ENCODE results near the gene CRAT.
"Not testable (repeated sequence)": the region's sequence is repeated elsewhere in the genome, so short reads cannot be mapped to it uniquely, and the experiment has no call there.

CRAT gene

DNA sequence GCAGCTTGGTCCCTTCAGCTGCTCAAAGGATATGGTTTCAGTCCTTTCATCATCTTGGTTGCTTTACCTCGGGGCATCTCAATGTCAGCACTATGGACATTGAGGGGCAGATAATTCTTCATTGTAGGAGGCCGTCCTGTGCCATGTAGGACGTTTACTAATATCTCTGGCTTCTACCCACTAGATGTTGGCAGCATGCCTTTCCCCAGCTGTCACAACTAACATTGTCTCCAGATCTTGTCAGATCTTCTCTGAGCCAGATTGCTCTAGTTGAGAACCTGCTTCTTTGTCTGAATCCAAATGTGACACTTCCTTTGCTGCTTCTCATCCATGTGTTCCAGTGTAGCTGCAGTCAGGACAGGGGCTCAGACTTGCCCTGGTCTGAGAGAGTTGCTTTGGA lies 10.9 kb upstream of the CRAT start:
- no peak for DNase-seq (ENCODE audit: low read depth)
- no peak overlapping the region for H3K4me3 ChIP-seq (ENCODE audit: low read length)
- TF ChIP-seq, protein P1, sequence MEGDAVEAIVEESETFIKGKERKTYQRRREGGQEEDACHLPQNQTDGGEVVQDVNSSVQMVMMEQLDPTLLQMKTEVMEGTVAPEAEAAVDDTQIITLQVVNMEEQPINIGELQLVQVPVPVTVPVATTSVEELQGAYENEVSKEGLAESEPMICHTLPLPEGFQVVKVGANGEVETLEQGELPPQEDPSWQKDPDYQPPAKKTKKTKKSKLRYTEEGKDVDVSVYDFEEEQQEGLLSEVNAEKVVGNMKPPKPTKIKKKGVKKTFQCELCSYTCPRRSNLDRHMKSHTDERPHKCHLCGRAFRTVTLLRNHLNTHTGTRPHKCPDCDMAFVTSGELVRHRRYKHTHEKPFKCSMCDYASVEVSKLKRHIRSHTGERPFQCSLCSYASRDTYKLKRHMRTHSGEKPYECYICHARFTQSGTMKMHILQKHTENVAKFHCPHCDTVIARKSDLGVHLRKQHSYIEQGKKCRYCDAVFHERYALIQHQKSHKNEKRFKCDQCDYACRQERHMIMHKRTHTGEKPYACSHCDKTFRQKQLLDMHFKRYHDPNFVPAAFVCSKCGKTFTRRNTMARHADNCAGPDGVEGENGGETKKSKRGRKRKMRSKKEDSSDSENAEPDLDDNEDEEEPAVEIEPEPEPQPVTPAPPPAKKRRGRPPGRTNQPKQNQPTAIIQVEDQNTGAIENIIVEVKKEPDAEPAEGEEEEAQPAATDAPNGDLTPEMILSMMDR (conservative IDR thresholded peaks at IDR 0.05; ENCODE audit: low read depth, low read length): no peak

DNA sequence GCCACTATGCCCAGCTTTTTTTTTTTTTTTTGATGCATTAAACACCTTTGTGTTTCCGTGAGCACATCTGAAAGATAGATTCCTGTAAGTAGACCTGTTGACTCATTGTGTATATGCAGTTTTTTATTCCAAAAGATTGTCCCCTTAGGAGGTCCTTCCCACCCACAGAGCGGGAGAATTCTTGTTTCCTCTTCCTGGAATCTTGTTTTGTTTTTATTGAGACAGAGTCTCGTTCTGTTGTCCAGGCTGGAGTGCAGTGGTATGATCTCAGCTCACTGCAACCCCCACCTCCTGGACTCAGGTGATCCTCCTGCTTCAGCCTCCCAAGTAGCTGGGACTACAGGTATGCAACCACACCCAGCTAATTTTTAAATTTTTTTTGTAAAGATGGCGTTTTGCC lies 8.2 kb upstream of the CRAT start:
- TF ChIP-seq, protein P1 (conservative IDR thresholded peaks at IDR 0.05; ENCODE audit: low read depth, low read length): no peak
- DNase-seq (ENCODE audit: low read depth): no peak

DNA sequence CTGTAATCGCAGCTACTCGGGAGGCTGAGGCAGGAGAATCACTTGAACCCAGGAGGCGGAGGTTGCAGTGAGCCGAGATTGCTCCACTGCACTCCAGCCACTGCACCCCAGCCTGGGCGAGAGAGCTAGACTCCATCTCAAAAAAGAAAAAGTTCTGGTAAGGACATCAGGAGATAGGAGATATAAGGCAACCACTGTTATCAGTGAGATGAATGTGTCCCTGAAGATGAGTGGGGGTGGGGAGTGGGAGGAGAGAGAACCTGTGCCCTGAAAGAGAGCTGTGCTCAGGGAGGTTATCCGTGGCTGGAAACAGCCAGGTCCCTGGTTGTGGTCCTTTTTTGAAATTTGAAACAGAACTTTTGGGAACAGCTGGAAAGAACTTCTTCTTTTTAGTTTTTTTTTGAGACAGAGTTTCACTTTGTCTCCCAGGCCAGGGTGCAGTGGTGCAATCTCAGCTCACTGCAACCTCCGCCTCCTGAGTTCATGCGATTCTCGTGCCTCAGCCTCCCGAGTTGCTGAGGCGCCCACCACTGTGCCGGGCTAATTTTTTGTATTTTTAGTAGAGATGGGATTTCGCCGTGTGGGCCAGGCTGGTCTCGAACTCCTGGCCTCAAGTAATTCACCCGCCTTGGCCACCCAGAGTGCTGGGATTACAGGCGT lies 3.2 kb upstream of the CRAT start:
- TF ChIP-seq, protein P1 (conservative IDR thresholded peaks at IDR 0.05; ENCODE audit: low read depth, low read length): no peak
- H3K4me3 ChIP-seq (ENCODE audit: low read length): no peak overlapping the region
- DNase-seq (ENCODE audit: low read depth): no peak

More for the DNA sequence above, 8.2 kb upstream of the CRAT start:
- H3K4me3 ChIP-seq (ENCODE audit: low read length): no peak overlapping the region

DNA sequence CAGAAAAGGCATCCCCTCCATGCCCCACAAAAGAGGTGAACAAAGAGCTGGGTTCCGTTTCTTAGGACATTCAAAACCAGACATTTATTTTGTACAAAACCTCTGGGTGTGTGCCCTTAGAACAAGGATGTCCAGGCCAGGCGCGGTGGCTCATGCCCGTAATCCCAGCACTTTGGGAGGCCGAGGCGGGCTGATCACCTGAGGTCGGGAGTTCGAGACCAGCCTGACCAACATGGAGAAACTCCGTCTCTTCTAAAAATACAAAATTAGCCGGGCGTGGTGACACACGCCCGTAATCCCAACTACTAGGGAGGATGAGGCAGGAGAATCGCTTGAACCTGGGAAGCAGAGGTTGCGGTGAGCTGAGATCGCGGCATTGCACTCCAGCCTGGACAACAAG lies 1.9 kb upstream of the CRAT start:
- H3K4me3 ChIP-seq (ENCODE audit: low read length): peak overlapping the region; percentile 88
- not testable (repeated sequence) for DNase-seq (ENCODE audit: low read depth)

DNA sequence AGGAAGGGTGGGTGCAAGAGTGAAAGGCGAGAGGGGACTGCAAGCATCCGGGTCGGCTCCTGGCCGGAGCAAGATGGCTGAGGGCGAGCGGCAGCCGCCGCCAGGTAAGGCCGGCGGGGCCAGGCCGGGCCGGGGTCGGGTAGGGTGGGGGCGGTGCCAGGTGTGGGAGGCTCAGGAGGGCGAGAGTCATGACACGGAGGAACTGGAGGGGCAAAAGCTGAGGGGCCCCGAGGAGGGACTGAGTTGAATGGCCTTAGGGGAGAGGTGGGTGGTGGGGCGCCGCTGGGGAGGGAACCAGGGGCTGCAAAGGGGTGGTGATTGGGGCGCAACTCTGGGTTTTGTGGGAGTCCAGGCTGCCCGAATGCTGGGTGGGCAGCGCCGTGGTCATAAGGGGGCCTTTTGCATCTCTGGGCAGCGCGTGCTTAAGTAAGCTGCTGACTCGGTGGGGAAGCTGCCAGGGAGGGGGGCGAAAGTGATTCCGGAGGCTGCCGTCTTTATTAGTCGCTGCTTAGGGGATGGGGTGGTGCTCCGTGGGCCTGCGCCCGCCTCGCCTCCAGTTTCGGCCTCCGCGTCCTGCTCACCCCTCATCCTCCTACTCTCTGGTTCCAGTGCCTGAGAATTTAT lies 1.0 kb upstream of the CRAT start:
- TF ChIP-seq, protein P1 (conservative IDR thresholded peaks at IDR 0.05; ENCODE audit: low read depth, low read length): no peak
- peak; percentile 13 for DNase-seq (ENCODE audit: low read depth)
- peak overlapping the region; percentile 88 for H3K4me3 ChIP-seq (ENCODE audit: low read length)

DNA sequence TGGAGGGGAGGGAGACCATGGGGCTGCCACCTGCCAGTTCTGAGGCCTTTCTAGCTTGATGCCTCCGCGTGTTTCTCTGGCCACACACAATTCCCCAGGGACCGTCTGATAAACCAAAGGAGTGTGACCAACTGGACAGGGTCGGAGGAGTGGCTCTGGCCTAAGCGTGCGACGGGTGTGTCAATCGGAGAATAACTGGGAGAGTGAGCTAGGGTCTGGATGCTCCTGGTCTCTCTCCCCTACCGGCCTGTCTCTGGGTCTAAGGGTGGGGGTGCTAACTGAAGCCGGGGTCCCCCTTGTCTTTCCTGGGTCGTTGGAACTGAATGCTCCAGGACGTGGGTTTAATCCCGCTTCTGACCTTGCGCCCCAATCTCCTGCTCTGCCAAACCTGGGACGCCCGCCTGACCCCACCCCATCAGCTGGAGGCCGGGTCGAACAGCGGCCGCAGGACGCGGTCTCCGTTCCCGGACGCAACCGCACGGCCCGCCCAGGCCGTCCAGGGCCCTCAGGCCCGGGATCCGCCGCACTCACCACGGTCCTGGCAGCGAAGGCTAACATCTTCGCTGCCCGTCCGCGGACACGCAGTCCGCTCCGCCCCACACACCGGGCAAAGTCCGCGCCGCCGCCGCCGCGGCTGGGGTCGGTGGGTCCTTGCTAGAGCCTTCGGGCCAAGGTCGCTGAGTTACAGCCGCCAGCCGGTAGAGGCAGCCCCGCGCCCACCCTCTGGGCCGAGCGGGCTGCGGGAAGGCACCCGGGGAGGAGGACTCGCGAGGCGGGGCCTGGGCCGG lies 447 bp downstream of the CRAT start:
- TF ChIP-seq, protein P1 (conservative IDR thresholded peaks at IDR 0.05; ENCODE audit: low read depth, low read length): no peak
- DNase-seq (ENCODE audit: low read depth): no peak
- H3K4me3 ChIP-seq (ENCODE audit: low read length): peak overlapping the region; percentile 62

DNA sequence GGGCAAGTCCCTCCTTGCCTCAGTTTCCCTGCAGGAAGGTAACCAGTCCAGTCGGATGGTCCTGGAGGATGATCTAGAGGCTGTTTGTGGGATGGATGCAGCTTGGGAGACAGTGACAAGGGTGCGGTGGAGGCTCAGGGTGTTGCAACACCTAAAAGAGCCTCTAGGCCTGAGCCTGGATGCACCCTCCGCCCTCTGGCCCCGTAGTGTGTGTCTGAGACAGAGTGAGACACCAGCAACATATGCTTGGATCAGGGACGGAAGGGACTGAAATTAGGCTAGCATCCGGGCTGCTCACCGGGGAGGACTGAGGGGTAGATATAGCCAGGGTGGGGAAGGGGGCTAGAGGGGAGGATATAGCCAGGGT lies 1.1 kb downstream of the CRAT start:
- no peak overlapping the region for H3K4me3 ChIP-seq (ENCODE audit: low read length)
- no peak for DNase-seq (ENCODE audit: low read depth)
- TF ChIP-seq, protein P1 (conservative IDR thresholded peaks at IDR 0.05; ENCODE audit: low read depth, low read length): no peak
